Upper lobe of left lung (tissue), 4 donors: ENCODE data around the gene ITGA11.

Source experiments
- POLR2A ChIP-seq, 4 donors: fragments of 450-650 bp; IDR thresholded peaks; one replicate each; pipeline ENCODE4 v1.5.1; 2016 to 2017; ENCODE audit warnings: antibody characterized with exemption in 4 of 4, mild to moderate bottlenecking in 2 of 4
- TF ChIP-seq, protein P1 (sequence below), 6 experiments: fragments of 450-650 bp in 4 of 6; fragments of 200-600 bp in 2 of 6; sonication (generic) in 2 of 6; IDR thresholded peaks; one replicate each; pipeline ENCODE4 v1.5.1; 2016 to 2019; ENCODE audit warnings: antibody characterized with exemption in 6 of 6

DNA sequence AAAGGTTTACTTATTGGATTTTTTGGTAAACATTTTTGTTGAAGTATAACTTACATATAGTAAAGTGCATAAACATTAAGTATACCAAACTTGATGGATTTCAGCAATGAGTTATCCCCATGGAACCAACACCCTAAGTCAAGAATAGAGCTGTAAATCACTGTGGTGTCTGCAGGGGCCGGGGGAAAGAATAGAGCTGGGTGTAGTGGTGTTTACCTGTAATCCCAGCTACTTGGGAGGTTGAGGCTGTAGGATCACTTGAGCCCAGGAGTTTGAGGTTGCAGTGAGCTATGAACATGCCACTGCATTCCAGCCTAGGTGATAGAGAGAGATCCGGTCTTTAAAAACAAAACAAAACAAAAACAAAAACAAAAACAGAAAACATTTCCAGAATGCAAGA, 167.7 kb downstream of the ITGA11 start:
- TF ChIP-seq, protein P1, sequence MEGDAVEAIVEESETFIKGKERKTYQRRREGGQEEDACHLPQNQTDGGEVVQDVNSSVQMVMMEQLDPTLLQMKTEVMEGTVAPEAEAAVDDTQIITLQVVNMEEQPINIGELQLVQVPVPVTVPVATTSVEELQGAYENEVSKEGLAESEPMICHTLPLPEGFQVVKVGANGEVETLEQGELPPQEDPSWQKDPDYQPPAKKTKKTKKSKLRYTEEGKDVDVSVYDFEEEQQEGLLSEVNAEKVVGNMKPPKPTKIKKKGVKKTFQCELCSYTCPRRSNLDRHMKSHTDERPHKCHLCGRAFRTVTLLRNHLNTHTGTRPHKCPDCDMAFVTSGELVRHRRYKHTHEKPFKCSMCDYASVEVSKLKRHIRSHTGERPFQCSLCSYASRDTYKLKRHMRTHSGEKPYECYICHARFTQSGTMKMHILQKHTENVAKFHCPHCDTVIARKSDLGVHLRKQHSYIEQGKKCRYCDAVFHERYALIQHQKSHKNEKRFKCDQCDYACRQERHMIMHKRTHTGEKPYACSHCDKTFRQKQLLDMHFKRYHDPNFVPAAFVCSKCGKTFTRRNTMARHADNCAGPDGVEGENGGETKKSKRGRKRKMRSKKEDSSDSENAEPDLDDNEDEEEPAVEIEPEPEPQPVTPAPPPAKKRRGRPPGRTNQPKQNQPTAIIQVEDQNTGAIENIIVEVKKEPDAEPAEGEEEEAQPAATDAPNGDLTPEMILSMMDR (IDR thresholded peaks at IDR 0.05), result no peak
- no peak for TF ChIP-seq POLR2A (IDR thresholded peaks at IDR 0.05)
